ENCODE measurements around the gene ENO4. TPM values are rescaled to one million over a fixed set of nuclear protein-coding genes. Genes with fewer than 3 reads are reported as not detected.

ENO4 gene
- total RNA-seq, 1 experiment from 2014 or later, result 0.22 TPM

GRCh38 chr10:116888380-116889055 is 39.2 kb downstream of the ENO4 start:
- Histone ChIP-seq H3K4me2 (ENCODE audit: low read length) (peak overlapping the region; percentile 57), H3K36me3 (ENCODE audit: control insufficient read depth in 1 of 2, insufficient read depth in 2 of 2, low read length in 2 of 2) (peaks cover 7 to 27% of the 10 kb centered on the region in 2 experiments; a peak in 3 of 4 replicates), H3K79me2 (ENCODE audit: insufficient read depth, low read length) (no peaks in the 10 kb centered on the region), H3K27me3 (ENCODE audit: insufficient read depth, low read length) (no peaks in the 10 kb centered on the region), H3K27ac (ENCODE audit: low read depth, low read length) (peak overlapping the region; percentile 36; the same call in 1 of the 2 replicates), H3K9me3 (ENCODE audit: control insufficient read depth in 1 of 2, insufficient read depth in 1 of 2, low read depth in 1 of 2, low read length in 2 of 2) (no peaks in the 10 kb centered on the region), H4K20me1 (ENCODE audit: insufficient read depth) (no peaks in the 10 kb centered on the region), H3K9me2 (ENCODE audit: insufficient read depth) (no peaks in the 10 kb centered on the region), H3K4me1 (ENCODE audit: control insufficient read depth in 1 of 2, insufficient read depth in 2 of 2, low read length in 2 of 2) (peaks cover 14 to 21% of the 10 kb centered on the region in 2 experiments), H3K9ac (ENCODE audit: low read length) (0 out of 2 replicates have a peak overlapping the region, but pooled peaks have one; percentile 4), H3K4me3 (replicated peaks in 1 of 2; ENCODE audit: low read depth in 1 of 2, low read length in 2 of 2) (peak overlapping the region in 1 of 2 experiments; percentile 2; a peak in 1 of 4 replicates), H2AFZ (ENCODE audit: low read depth, low read length, poor library complexity, severe bottlenecking) (no peak overlapping the region)
- peak; percentile 95 for ATAC-seq
- RAD21 ChIA-PET (ENCODE audit: low non-redundant PET in 1 of 2, low total read pairs in 2 of 2, uncharacterized antibody in 2 of 2, unreplicated experiment in 2 of 2), result interaction anchor here in 1 of 2 experiments (1.1 kb wide), 1 partner anchor 287 kb away, joined by 4 read pairs; no protein-coding TSS in a partner anchor
- BruUV-seq (replicated peaks), result no TSS peak
- TF ChIP-seq POLR2AphosphoS5 (IDR thresholded peaks at IDR 0.05; ENCODE audit: low read depth, low read length), result peak; percentile 55
- peak; percentile 93 for TF ChIP-seq FOSL1 (IDR thresholded peaks at IDR 0.05; ENCODE audit: low read depth)
- TF ChIP-seq CTCF (IDR thresholded peaks at IDR 0.05 in 2 of 3, conservative IDR thresholded peaks at IDR 0.05 in 1 of 3; ENCODE audit: borderline replicate concordance in 1 of 3, insufficient read depth in 1 of 3, low read depth in 2 of 3, low read length in 2 of 3), result no peak
- TF ChIP-seq RAD21 (IDR thresholded peaks at IDR 0.05; ENCODE audit: low read depth), result peak; percentile 10; the same call in 1 of the 2 replicates
- peak; percentile 41; the same call in 1 of the 2 replicates for TF ChIP-seq CBX3 (IDR thresholded peaks at IDR 0.05; ENCODE audit: low read depth)
- TF ChIP-seq POLR2A (IDR thresholded peaks at IDR 0.05; ENCODE audit: borderline replicate concordance, extremely low read depth, insufficient read depth, insufficient read length), result no peak
- peak; percentile 95 for TF ChIP-seq CEBPB (IDR thresholded peaks at IDR 0.05; ENCODE audit: low read depth)
- TF ChIP-seq, protein P1, sequence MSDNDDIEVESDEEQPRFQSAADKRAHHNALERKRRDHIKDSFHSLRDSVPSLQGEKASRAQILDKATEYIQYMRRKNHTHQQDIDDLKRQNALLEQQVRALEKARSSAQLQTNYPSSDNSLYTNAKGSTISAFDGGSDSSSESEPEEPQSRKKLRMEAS (IDR thresholded peaks at IDR 0.05), result peak; percentile 46; the same call in 1 of the 2 replicates
- TF ChIP-seq SRF (IDR thresholded peaks at IDR 0.05; ENCODE audit: low read depth), result peak; percentile 60; the same call in 1 of the 2 replicates
- TF ChIP-seq JUND (IDR thresholded peaks at IDR 0.05), result peak; percentile 80
- TF ChIP-seq, protein P2, sequence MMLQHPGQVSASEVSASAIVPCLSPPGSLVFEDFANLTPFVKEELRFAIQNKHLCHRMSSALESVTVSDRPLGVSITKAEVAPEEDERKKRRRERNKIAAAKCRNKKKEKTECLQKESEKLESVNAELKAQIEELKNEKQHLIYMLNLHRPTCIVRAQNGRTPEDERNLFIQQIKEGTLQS (IDR thresholded peaks at IDR 0.05), result peak; percentile 83
- TF ChIP-seq SP1 (IDR thresholded peaks at IDR 0.05; ENCODE audit: low read depth), result peak; percentile 59
- TF ChIP-seq TCF7L2 (IDR thresholded peaks at IDR 0.05; ENCODE audit: borderline replicate concordance, extremely low read depth, insufficient read depth, insufficient read length), result no peak
- POLR2A ChIA-PET, result no interaction called here
- DNase-seq (ENCODE audit: low read depth, low spot score), result peak; percentile 56
- CTCF ChIA-PET, result interaction anchor here (1.0 to 1.1 kb wide), 2 partner anchors 15 to 279 kb away, joined by 4 to 5 read pairs; no protein-coding TSS in a partner anchor
- intact Hi-C loops (cut with micrococcal nuclease), result no loop called here

Data from HCT116 (cell line).